Measurements from ENCODE around the gene ECE2. TPM values are rescaled to one million over a fixed set of nuclear protein-coding genes. Genes with fewer than 3 reads are reported as not detected.

Gene ECE2
- total RNA-seq, 4 donors from 2014 or later, result not detected

- H3K27me3 ChIP-seq, result no peaks in the 10 kb centered on the region
- intact Hi-C loops (cut with DNase I), result no loop called here
- DNase-seq, result no peak
- H3K36me3 ChIP-seq, result peaks cover 46% of the 10 kb centered on the region in 2 donors
- no peaks in the 10 kb centered on the region for H3K9me3 ChIP-seq
- H3K4me3 ChIP-seq (replicated peaks in 1 of 3), result no peak overlapping the region
- WGBS, 2 donors, result 80% methylated on average over 7 of the region's 7 CpGs
- H3K27ac ChIP-seq, result no peak overlapping the region
- peaks cover 0 to under 1% of the 10 kb centered on the region in 2 donors for H3K4me1 ChIP-seq
- TF ChIP-seq POLR2A (IDR thresholded peaks at IDR 0.05), result no peak
- no peak for TF ChIP-seq CTCF (IDR thresholded peaks at IDR 0.05)
Measured at GRCh38 chr3:184308744-184309143, 32.9 kb downstream of the ECE2 start.

DNA sequence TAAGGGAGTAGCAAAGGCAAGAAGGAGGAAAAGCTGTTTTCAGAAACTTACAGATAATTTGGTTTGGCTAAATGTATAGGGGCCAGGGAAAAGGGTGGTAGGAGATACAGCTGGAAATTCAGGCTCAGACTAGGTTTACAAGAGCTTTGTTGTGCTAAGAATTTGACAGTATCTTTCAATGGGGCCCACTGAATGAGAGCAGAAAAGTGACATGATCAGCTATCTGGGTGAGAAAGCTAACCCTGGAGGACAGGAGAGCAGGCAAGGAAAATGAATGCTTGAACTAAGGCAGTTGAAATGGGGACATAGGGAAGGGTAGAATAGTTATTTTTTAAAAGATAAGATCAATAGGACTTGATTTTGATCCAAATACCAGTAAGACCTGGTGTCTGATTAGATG lies 35.8 kb downstream of the ECE2 start:
- no peak for TF ChIP-seq CTCF (IDR thresholded peaks at IDR 0.05)
- no peak for TF ChIP-seq POLR2A (IDR thresholded peaks at IDR 0.05)
- DNase-seq, result no peak
- Histone ChIP-seq H3K27ac (no peak overlapping the region), H3K9me3 (no peaks in the 10 kb centered on the region), H3K36me3 (peaks cover 22 to 23% of the 10 kb centered on the region in 2 donors), H3K27me3 (no peaks in the 10 kb centered on the region), H3K4me3 (replicated peaks in 1 of 3) (no peak overlapping the region), H3K4me1 (peaks cover 10 to 17% of the 10 kb centered on the region in 2 donors)
- intact Hi-C loops (cut with DNase I), result no loop called here

DNA sequence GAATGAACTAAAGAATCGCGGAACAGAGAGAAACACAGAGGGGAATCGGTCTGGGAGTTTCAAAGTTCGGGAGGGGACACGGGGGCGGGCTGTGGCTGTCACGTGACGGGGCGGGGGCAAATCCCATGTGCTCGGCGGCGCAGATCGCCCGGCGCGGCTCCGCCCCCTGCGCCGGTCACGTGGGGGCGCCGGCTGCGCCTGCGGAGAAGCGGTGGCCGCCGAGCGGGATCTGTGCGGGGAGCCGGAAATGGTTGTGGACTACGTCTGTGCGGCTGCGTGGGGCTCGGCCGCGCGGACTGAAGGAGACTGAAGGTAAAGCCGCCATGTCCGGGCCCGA lies 38.5 kb downstream of the ECE2 start, which contains the start of gene EIF4G1:
TSS of gene EIF4G1 (plus strand) at position 244 of the 337 bp plus-strand sequence. CDS start 1,191 bp downstream, outside the sequence.
- Histone ChIP-seq H3K36me3 (no peaks in the 10 kb centered on the region), H3K4me1 (peaks cover 36% of the 10 kb centered on the region in 2 donors), H3K4me3 (replicated peaks in 1 of 3) (peak within 1 kb of the TSS; percentile 27 to 86 (median 86)), H3K27ac (peak within 1 kb of the TSS; percentile 75 to 97 (median 96)), H3K27me3 (no peaks in the 10 kb centered on the region), H3K9me3 (no peaks in the 10 kb centered on the region)
- TF ChIP-seq CTCF (IDR thresholded peaks at IDR 0.05) (peak in 1 of 6 experiments; percentile 5), POLR2A (IDR thresholded peaks at IDR 0.05) (peak in 1 of 2 donors; percentile 84)
- peak; percentile 95 for DNase-seq
- WGBS, 2 donors, result 0% methylated on average over 29 to 33 of the region's 40 CpGs
- intact Hi-C loops (cut with DNase I), result no loop called here

- Histone ChIP-seq H3K27me3 (no peaks in the 10 kb centered on the region), H3K9me3 (no peaks in the 10 kb centered on the region), H3K27ac (peak overlapping the region; percentile 75 to 97 (median 96)), H3K4me3 (replicated peaks in 1 of 3) (peak overlapping the region; percentile 25 to 86 (median 86)), H3K4me1 (peaks cover 42% of the 10 kb centered on the region in 2 donors), H3K36me3 (no peaks in the 10 kb centered on the region)
- TF ChIP-seq POLR2A (IDR thresholded peaks at IDR 0.05) (peak in 1 of 2 donors; percentile 0), CTCF (IDR thresholded peaks at IDR 0.05) (no peak)
- WGBS, 2 donors, result 0 to 1% methylated on average over 6 to 24 of the region's 89 CpGs
- peak; percentile 86 to 87 for DNase-seq
- intact Hi-C loops (cut with DNase I), result no loop called here
Measured at GRCh38 chr3:184314700-184315542, 39.1 kb downstream of the ECE2 start.

- Histone ChIP-seq H3K27me3 (no peaks in the 10 kb centered on the region), H3K27ac (peak overlapping the region; percentile 75 to 97 (median 96)), H3K4me3 (replicated peaks in 1 of 3) (peak overlapping the region; percentile 25 to 86 (median 86)), H3K9me3 (no peaks in the 10 kb centered on the region), H3K4me1 (peaks cover 46 to 47% of the 10 kb centered on the region in 2 donors), H3K36me3 (peaks cover under 1 to 3% of the 10 kb centered on the region in 2 donors)
- no peak for TF ChIP-seq POLR2A (IDR thresholded peaks at IDR 0.05)
- TF ChIP-seq CTCF (IDR thresholded peaks at IDR 0.05), result no peak
- DNase-seq, result no peak
- intact Hi-C loops (cut with DNase I), result no loop called here
- 13 to 14% methylated on average over 6 of the region's 6 CpGs for WGBS, 2 donors
Measured at GRCh38 chr3:184315543-184315867, 39.7 kb downstream of the ECE2 start.

Measured in thyroid gland (tissue), 4 donors.